ENCODE data around the gene GRAP2.

The GRAP2 gene

GRCh38 chr22:39926753-39927152, 25.9 kb downstream of the GRAP2 start:
- no peak overlapping the region for H3K4me3 ChIP-seq (ENCODE audit: low read length)
- no peak for DNase-seq (ENCODE audit: low read depth)
- TF ChIP-seq CTCF (conservative IDR thresholded peaks at IDR 0.05; ENCODE audit: low read length): no peak

- no peak for DNase-seq (ENCODE audit: low read depth)
- no peak for TF ChIP-seq CTCF (conservative IDR thresholded peaks at IDR 0.05; ENCODE audit: low read length)
- no peak overlapping the region for H3K4me3 ChIP-seq (ENCODE audit: low read length)
These were observed 26.7 kb downstream of the GRAP2 start for GRCh38 chr22:39927544-39927943.

- TF ChIP-seq CTCF (conservative IDR thresholded peaks at IDR 0.05; ENCODE audit: low read length): no peak
- no peak overlapping the region for H3K4me3 ChIP-seq (ENCODE audit: low read length)
- DNase-seq (ENCODE audit: low read depth): no peak
These were observed 27.9 kb downstream of the GRAP2 start for GRCh38 chr22:39928536-39929520.

- DNase-seq (ENCODE audit: low read depth): no peak
- H3K4me3 ChIP-seq (ENCODE audit: low read length): no peak overlapping the region
- TF ChIP-seq CTCF (conservative IDR thresholded peaks at IDR 0.05; ENCODE audit: low read length): no peak
These were observed 30.4 kb downstream of the GRAP2 start for GRCh38 chr22:39931251-39931650.

GRCh38 chr22:39932166-39932565, 31.3 kb downstream of the GRAP2 start:
- H3K4me3 ChIP-seq (ENCODE audit: low read length): no peak overlapping the region
- no peak for TF ChIP-seq CTCF (conservative IDR thresholded peaks at IDR 0.05; ENCODE audit: low read length)
- DNase-seq (ENCODE audit: low read depth): no peak

- TF ChIP-seq CTCF (conservative IDR thresholded peaks at IDR 0.05; ENCODE audit: low read length): peak; percentile 64
- no peak overlapping the region for H3K4me3 ChIP-seq (ENCODE audit: low read length)
- DNase-seq (ENCODE audit: low read depth): peak; percentile 5
These were observed 32.2 kb downstream of the GRAP2 start for GRCh38 chr22:39932918-39933649.
